ENCODE measurements around the gene GMEB2. TPM values are rescaled to one million over a fixed set of nuclear protein-coding genes. Genes with fewer than 3 reads are reported as not detected.
A peak's percentile ranks its signal among the peaks of the same experiment; 100 is the strongest.

GMEB2 gene
- total RNA-seq, 2 donors from 2014 or later = 11.5 to 14.8 TPM

DNA sequence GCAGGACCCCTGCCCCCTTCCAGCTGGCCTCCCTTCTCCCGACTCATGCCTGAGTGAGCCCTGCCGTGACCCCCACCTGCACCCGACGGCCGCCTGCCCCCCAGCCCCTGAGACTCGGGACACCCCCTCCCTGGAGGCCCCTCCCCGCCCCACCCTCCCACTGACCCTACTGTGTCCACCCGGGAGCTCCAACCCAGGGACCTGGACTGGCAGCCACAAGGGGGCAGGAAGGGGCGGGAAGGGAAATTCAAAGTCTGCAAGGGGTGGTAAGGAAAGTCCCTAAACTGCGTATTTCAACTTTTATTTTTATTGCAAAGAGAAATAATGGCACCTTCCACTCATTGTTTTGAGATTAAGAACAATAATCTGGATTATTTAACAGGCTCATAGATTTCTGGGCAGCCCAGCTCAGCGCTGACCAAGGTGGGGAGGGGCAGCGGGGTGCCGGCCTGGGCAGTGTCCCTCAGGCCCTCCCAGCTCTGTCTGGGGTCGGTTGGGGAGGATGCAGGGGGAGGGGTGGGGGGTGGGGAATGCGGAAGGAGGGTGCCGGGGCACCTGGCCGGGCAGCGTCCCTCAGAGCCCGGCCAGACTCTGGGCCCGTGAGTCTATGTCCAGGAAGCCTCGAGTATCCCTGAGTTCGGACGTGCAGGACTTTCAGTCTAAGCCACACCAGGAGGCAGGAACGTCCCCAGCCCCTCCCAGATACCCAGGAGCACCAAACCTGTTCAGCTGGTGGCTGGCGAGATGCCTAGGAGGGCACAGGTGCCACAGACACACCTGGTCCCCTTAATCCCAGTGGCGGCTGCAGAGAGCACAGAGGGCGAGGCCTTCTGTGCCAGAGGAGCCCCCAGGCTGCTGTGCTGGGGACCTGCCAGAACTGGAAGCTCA, 88.5 kb downstream of the GMEB2 start:
- peak overlapping the region; percentile 91 to 99 for H3K9ac ChIP-seq (ENCODE audit: low read depth in 2 of 2, low read length in 2 of 2)
- H3K27ac ChIP-seq = peak overlapping the region; percentile 98
- H3K9me3 ChIP-seq = no peaks in the 10 kb centered on the region
- TF ChIP-seq, protein P1, sequence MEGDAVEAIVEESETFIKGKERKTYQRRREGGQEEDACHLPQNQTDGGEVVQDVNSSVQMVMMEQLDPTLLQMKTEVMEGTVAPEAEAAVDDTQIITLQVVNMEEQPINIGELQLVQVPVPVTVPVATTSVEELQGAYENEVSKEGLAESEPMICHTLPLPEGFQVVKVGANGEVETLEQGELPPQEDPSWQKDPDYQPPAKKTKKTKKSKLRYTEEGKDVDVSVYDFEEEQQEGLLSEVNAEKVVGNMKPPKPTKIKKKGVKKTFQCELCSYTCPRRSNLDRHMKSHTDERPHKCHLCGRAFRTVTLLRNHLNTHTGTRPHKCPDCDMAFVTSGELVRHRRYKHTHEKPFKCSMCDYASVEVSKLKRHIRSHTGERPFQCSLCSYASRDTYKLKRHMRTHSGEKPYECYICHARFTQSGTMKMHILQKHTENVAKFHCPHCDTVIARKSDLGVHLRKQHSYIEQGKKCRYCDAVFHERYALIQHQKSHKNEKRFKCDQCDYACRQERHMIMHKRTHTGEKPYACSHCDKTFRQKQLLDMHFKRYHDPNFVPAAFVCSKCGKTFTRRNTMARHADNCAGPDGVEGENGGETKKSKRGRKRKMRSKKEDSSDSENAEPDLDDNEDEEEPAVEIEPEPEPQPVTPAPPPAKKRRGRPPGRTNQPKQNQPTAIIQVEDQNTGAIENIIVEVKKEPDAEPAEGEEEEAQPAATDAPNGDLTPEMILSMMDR (IDR thresholded peaks at IDR 0.05) = no peak
- peaks cover 12% of the 10 kb centered on the region for H3K4me1 ChIP-seq
- intact Hi-C loops (cut with DNase I) = loop anchor here (10.0 kb wide), 1 partner anchor 436 kb away; the partner anchor contains the start of gene SAMD10
- peak overlapping the region; percentile 45 for H3K4me3 ChIP-seq
- H3K27me3 ChIP-seq = no peaks in the 10 kb centered on the region
- peak; percentile 95 for DNase-seq
- H3K36me3 ChIP-seq = no peaks in the 10 kb centered on the region

Other genes with a start within 250 kb of the GMEB2 start
- under 1 TPM; 0.19 to 0.27 TPM for gene KCNQ2, start 154.4 kb downstream of the GMEB2 start, total RNA-seq
- 1 to 10 TPM; 1.5 to 3.2 TPM for gene EEF1A2, start 128.0 kb downstream of the GMEB2 start, total RNA-seq
- gene PPDPF, start 106.3 kb downstream of the GMEB2 start, total RNA-seq = 100 to 1,000 TPM; 561 to 634 TPM
- 10 to 100 TPM; 69.0 to 91.1 TPM for gene PTK6, start 89.7 kb downstream of the GMEB2 start, total RNA-seq
- under 1 TPM; 0.32 to 0.49 TPM for gene SRMS, start 79.4 kb downstream of the GMEB2 start, total RNA-seq
- under 1 TPM; 0.35 to 0.69 TPM for gene FNDC11, start 72.9 kb downstream of the GMEB2 start, total RNA-seq
- 10 to 100 TPM; 36.3 to 38.0 TPM for gene HELZ2, start 52.9 kb downstream of the GMEB2 start, total RNA-seq
- gene STMN3, start 26.3 kb upstream of the GMEB2 start, total RNA-seq = 1 to 10 TPM; 2.5 to 5.3 TPM
- gene RTEL1, start 31.2 kb upstream of the GMEB2 start, total RNA-seq = 10 to 100 TPM; 25.7 to 34.9 TPM
- gene TNFRSF6B, start 69.6 kb upstream of the GMEB2 start, total RNA-seq = 1 to 10 TPM in 1 of 2 donors, not detected in 1; 7.5 TPM
- 10 to 100 TPM; 35.3 to 76.9 TPM for gene ARFRP1, start 80.9 kb upstream of the GMEB2 start, total RNA-seq
- gene ZGPAT, start 80.9 kb upstream of the GMEB2 start, total RNA-seq = 10 to 100 TPM; 27.2 to 41.4 TPM
- gene LIME1, start 109.6 kb upstream of the GMEB2 start, total RNA-seq = 10 to 100 TPM; 10.8 to 20.0 TPM
- 10 to 100 TPM; 44.3 to 75.3 TPM for gene SLC2A4RG, start 112.7 kb upstream of the GMEB2 start, total RNA-seq
- 1 to 10 TPM; 2.1 to 3.2 TPM for gene ZBTB46, start 204.2 kb upstream of the GMEB2 start, total RNA-seq
- not detected for gene ABHD16B, start 234.4 kb upstream of the GMEB2 start, total RNA-seq
- 10 to 100 TPM; 54.0 to 66.1 TPM for gene TPD52L2, start 238.2 kb upstream of the GMEB2 start, total RNA-seq

Measured in colonic mucosa (tissue), 4 donors.